NCI-H748 (cell line): ENCODE results near the gene CPXM1.
"Not testable (repeated sequence)": the region's sequence is repeated elsewhere in the genome, so short reads cannot be mapped to it uniquely, and the experiment has no call there.

ENCODE experiments used
- DNase-seq: peaks from one replicate; lab custom pipeline; 2025; ENCODE audit not compliant: unreplicated experiment; lab: John Stamatoyannopoulos, UW

CPXM1 gene

GRCh38 chr20:2800521-2801285, at the start of gene CPXM1:
CPXM1 (minus strand) TSS chr20:2800627; CDS start chr20:2800572, 55 bp downstream.
- DNase-seq = peak; percentile 83

- no peak for DNase-seq
Measured at GRCh38 chr20:2849529-2849928, 49.1 kb upstream of the CPXM1 start.

DNA sequence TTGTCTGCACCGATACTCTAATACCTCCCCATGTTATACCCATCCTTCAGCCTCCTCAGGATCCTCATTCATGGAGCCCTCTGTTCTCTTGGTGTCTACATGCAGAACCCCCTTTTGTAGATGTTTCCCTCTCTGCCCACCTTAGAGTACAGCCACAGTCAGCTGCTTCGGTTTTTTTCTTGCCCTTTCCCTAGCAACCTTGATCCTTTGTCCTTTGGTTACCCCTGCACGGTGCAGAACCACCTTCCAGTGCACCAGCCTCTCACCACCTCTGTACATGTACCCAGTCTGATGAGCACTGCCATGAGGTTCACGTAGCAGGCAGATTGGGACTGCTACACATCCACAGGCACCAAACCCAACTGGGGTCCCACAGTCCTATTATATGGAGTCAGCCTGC, 47.4 kb upstream of the CPXM1 start:
- no peak for DNase-seq

- DNase-seq = no peak
Measured at GRCh38 chr20:2846698-2847097, 46.3 kb upstream of the CPXM1 start.

- no peak for DNase-seq
Measured at GRCh38 chr20:2845607-2846006, 45.2 kb upstream of the CPXM1 start.

- DNase-seq = peak; percentile 59
Measured at GRCh38 chr20:2840967-2841531, 40.6 kb upstream of the CPXM1 start.

- peak; percentile 96 for DNase-seq
Measured at GRCh38 chr20:2840138-2840966, 39.9 kb upstream of the CPXM1 start, which contains the start of the genes PCED1A and VPS16. PCED1A (minus strand) TSS chr20:2840655; CDS start chr20:2839912, 743 bp downstream. VPS16 (plus strand) TSS chr20:2840745; CDS start chr20:2840775, 30 bp downstream.

DNA sequence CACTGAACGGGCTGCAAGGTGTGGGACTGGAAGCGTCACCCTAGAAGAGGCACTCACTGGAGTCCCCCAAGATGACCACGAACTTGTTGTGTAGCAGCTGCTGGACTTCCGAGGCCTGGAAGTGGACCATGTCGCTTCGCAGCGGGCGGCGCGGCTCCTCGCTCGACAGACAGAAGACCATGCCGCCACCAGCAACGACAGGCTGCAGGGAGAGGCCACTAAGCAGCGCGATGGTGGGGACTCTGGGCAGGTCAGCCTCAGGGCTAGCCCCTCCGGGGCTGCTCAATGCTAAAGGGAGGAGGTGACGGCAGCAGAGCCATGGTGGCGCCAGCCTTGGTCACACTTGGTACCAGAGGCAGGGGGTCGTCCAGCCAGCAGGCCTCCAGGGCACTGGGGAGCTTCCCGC, 39.3 kb upstream of the CPXM1 start:
- no peak for DNase-seq

GRCh38 chr20:2838847-2839671, 38.6 kb upstream of the CPXM1 start:
- no peak for DNase-seq

- no peak for DNase-seq
Measured at GRCh38 chr20:2838170-2838797, 37.9 kb upstream of the CPXM1 start.

GRCh38 chr20:2837221-2837960, 37.0 kb upstream of the CPXM1 start:
- DNase-seq = no peak

- no peak for DNase-seq
Measured at GRCh38 chr20:2836035-2836434, 35.6 kb upstream of the CPXM1 start.

DNA sequence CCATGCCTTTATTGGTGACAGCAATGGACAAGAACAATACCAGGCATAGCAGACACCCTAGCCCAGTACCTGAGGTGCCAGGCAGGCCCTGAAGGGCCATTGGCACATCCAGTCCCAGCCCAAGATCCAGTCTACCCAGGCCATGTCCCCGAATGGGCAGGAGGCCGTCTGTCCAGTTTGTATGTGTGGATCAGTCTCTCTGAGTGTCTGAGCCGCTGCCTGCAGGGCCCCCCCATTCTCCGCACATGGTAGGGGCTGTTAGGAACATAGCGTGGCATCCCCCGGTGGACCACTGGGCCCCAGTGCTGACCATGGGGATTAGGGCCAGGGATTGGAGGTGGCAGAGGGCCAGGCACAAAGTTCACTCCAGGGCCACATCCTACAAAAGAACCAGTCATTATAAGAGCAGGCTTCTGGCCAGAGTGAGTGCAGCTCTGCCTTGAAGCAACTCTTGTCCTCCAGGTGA, 34.9 kb upstream of the CPXM1 start:
- DNase-seq = no peak

GRCh38 chr20:2834401-2835110, 34.1 kb upstream of the CPXM1 start:
- DNase-seq = no peak

- DNase-seq = no peak
Measured at GRCh38 chr20:2833761-2834160, 33.3 kb upstream of the CPXM1 start.

DNA sequence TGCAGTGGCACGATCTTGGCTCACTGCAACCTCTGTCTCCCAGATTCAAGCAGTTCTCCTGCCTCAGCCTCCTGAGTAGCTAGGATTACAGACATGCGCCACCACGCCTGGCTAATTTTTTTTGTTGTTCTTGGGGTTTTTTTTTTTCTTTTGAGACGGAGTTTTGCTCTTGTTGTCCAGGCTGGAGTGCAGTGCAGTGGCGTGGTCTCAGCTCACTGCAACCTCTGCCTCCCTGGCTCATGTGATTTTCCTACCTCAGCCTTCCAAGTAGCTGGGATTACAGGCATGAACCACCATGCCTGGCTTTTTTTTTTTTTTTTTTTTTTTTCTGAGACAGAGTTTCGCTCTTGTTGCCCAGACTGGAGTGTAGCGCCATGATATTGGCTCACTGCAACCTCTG, 30.8 kb upstream of the CPXM1 start:
- DNase-seq = not testable (repeated sequence)

DNA sequence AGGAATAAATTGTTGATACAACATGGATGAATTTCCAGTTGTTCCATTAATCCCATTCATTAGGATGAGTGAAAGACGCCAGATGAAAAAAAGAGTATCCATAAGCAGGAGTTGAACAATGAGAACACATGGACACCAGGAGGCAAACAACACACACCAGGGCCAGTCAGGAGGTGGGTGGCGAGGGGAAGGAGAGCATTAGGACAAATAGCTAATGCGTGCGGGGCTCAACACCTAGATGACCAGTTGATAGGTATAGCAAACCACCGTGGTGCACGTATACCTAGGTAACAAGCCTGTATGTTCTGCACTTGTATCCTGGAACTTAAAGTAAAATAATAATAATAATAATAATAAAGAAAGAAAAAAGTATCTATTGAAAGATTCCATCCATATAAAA, 28.9 kb upstream of the CPXM1 start:
- DNase-seq = no peak

DNA sequence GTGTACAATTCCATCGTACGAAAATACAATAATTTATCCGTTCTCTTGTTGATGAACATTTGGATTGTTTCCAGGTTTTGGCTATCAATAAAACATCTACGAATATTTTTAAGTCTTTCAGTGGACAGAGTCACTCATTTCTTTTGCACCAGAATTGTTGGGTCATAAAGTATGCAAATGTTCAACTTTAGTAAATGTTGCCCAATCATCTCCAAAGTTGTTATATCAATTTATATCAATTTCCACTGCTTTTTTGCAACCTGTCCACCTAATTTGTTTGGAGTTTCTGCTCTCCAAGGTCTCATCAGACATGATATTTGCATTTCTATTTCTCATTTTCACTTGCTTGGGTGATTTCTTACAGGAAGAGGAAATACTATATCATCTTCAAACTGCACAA, 26.2 kb upstream of the CPXM1 start:
- DNase-seq = no peak

- no peak for DNase-seq
Measured at GRCh38 chr20:2825761-2826160, 25.3 kb upstream of the CPXM1 start.
